Stimulated activated memory B cell treated with anti-CD40 and anti-IgM and Interleukin-4, amounts not matched to agents 10 μg/mL and 1 μg/mL and 100 μg/mL, for 72 hours (primary cell): ENCODE data around the gene SLC11A1.

ENCODE experiments used
- ATAC-seq: fragments of 150-1000 bp; cut with Tn5 transposase; 2 replicates; pipeline ENCODE4 v1.10.0; 2021
- H3K27ac Mint-ChIP-seq: one replicate; pipeline ENCODE4 v1.8.0; 2022; ENCODE audit warnings: mild to moderate bottlenecking, mixed read lengths
- H3K27me3 Mint-ChIP-seq: one replicate; pipeline ENCODE4 v1.8.0; 2022; ENCODE audit warnings: mixed read lengths
- H3K36me3 Mint-ChIP-seq: one replicate; pipeline ENCODE4 v1.8.0; 2022; ENCODE audit warnings: mixed read lengths
- H3K4me1 Mint-ChIP-seq: one replicate; pipeline ENCODE4 v1.8.0; 2022; ENCODE audit warnings: mixed read lengths
- H3K4me3 Mint-ChIP-seq: one replicate; pipeline ENCODE4 v1.8.0; 2022; ENCODE audit warnings: mild to moderate bottlenecking, moderate library complexity, mixed read lengths
- H3K9me3 Mint-ChIP-seq: one replicate; pipeline ENCODE4 v1.8.0; 2022; ENCODE audit warnings: mixed read lengths

SLC11A1 gene

DNA sequence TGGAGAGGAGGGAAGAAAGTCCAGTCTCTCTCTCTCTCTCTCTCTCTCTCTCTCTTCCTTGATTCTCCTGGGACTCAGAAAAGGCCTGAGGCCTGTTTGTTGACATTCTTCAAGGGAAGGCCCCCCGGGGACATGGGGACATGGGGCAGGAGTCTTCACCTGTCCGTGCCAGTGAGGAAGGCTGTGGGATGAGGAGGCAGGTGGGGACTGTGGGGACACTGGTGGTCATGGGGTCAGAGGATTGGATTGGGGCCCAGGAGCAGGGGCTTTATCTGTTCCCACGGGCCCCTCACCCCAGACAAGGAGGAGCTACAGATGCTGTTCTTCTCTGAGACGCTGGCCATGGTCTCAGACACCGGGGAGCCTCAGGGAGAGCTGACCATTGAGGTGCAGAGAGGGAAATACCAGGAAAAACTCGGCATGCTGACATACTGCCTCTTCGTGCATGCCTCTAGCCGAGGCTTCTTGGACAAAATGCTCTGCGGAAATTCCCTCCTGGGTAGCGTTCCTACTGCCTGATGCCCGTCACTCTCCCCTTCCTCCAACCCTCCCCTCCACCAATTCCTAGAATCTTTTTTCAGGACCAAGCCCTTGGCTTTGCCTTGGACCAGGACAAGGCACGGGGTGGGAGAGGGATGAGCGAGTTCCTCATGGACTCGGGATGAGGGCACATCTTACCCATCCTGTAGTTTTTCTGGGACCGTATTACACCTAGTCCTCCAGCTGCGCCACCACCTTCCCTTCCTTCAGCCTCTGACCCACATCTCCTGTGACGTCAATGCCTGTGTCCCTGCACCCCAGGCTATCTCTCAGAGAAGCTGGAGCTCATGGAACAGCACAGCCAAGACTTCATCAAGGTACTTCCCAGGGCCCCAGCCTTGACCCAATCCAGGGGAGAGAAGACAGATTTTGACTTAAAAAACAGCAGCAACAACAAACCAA is 24.6 kb upstream of the SLC11A1 start:
- no peaks in the 10 kb centered on the region for H3K36me3 Mint-ChIP-seq
- peaks cover 17% of the 10 kb centered on the region for H3K4me1 Mint-ChIP-seq
- H3K27ac Mint-ChIP-seq = no peak overlapping the region
- ATAC-seq = no peak
- no peaks in the 10 kb centered on the region for H3K27me3 Mint-ChIP-seq
- no peaks in the 10 kb centered on the region for H3K9me3 Mint-ChIP-seq
- no peak overlapping the region for H3K4me3 Mint-ChIP-seq

DNA sequence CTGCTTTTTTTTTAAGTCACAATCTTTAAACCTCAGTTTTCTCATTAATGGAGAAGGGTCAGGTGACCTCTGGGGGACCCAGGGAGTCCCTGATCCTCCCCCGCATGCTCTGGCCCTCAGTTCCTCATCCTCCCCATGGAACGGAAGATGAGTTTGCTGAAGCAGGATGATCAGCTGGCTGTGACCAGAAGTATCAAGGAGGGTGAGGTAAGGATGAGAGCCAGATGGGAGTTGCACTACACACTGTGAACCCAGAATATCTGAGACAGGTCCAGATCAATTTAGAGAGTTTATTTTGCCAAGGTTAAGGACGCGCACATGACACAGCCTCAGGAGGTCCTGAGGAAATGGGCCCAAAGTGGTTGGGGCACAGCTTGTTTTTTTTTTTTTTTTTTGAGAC is 21.6 kb upstream of the SLC11A1 start:
- Mint-ChIP-seq H3K27ac (no peak overlapping the region), H3K9me3 (no peaks in the 10 kb centered on the region), H3K27me3 (no peaks in the 10 kb centered on the region), H3K4me3 (no peak overlapping the region), H3K4me1 (peaks cover 23% of the 10 kb centered on the region), H3K36me3 (no peaks in the 10 kb centered on the region)
- no peak for ATAC-seq

DNA sequence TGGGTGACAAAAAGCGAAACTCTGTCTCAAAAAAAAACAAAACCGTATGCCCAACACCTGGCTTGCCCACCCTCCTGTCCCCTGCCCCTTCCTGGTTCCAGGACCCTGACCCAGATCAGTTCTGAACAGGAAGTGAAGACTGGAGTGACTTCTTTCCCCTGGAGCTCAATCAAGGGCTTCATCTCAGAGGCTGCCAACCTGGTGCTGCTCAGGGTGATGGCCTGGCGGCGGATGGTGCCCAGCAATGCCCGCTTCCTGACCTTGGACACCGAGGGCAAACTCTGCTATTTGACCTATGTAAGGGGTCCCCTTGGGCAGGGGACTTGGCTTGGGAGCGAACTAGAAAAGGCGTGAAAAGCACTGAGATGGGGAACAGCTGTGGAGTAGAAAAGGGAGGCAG is 19.5 kb upstream of the SLC11A1 start:
- Mint-ChIP-seq H3K27ac (no peak overlapping the region), H3K4me1 (peaks cover 17% of the 10 kb centered on the region), H3K36me3 (no peaks in the 10 kb centered on the region), H3K4me3 (no peak overlapping the region), H3K27me3 (no peaks in the 10 kb centered on the region), H3K9me3 (no peaks in the 10 kb centered on the region)
- ATAC-seq = peak; percentile 17

DNA sequence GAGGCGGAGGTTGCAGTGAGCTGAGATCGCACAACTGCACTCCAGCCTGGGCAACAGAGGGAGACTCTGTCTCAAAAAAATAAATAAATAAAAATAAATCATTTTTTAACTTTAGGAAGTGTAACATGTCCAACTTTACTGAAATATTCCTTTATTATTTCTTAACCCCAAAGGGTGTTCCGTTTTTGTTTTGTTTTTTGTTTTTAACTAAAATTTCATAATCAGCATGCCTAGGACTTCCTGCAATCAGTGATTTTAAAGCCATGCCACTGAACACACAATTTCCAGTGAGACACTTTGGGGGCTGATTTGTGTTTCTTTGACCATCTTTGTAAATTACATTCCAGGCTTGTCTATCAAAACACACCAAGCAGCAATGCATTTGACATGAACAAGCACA is 18.3 kb upstream of the SLC11A1 start:
- H3K27ac Mint-ChIP-seq = no peak overlapping the region
- H3K27me3 Mint-ChIP-seq = no peaks in the 10 kb centered on the region
- ATAC-seq = no peak
- no peaks in the 10 kb centered on the region for H3K9me3 Mint-ChIP-seq
- H3K4me3 Mint-ChIP-seq = no peak overlapping the region
- peaks cover 24% of the 10 kb centered on the region for H3K4me1 Mint-ChIP-seq
- H3K36me3 Mint-ChIP-seq = no peaks in the 10 kb centered on the region

DNA sequence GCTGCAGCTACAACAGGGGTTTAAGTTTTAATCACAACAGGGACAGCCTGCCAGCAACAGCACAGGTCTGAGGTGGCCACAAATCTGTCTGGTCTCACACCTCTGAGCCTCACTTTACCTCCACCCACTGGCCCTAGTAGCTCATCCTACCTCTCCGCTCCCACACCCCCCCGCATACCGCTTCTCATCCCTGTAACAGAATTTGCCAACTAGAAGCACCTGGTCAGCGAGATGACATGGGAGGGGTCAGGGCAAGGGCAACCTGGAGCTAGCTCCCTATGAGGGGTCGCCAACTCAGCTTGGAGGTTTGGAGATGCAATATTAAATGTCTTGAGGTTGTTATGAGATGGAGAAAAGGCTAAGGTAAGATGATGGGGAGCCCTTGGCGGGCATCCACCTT is 17.9 kb upstream of the SLC11A1 start:
- Mint-ChIP-seq H3K4me3 (no peak overlapping the region), H3K27ac (no peak overlapping the region), H3K27me3 (no peaks in the 10 kb centered on the region), H3K9me3 (no peaks in the 10 kb centered on the region), H3K4me1 (peaks cover 26% of the 10 kb centered on the region), H3K36me3 (no peaks in the 10 kb centered on the region)
- ATAC-seq = no peak

DNA sequence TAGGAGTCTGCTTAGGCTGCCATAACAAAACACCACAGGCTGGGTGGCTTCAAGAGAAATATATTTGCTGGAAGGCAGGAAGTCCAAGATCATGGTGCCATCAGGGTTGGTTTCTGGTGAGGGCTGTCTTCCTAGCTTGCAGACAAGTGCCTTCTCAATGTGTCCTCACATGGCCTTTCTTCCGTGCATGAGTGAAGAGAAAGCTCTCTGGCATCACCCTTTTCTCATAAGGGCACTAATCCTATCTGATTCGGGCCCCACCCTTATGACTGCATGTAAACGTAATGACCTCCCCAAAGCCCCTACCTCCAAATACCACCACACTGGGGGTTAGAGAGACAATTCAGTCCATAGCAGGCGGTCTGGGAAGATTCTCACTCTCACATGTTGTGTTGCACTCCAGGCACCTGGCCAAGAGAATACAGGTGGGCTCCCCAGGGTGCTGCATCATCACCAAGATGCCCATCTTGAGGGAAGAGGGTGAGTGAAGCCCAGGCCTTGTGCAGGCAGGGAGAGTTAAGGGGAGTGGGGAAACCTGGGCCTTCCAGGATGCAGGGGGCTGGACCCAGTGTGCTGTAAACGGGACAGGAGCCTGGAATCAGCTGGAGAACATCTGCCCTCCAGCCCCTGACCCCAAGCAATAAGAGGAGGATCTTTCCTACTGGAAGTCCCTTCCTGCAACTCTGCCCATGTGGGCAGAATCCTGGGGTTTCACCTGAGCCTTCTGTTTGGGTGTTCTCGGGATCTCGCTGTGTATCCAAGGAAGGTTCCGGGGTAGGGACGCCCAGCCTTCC is 15.3 kb upstream of the SLC11A1 start:
- Mint-ChIP-seq H3K4me1 (peaks cover 40% of the 10 kb centered on the region), H3K4me3 (peak overlapping the region; percentile 81), H3K36me3 (no peaks in the 10 kb centered on the region), H3K27ac (peak overlapping the region; percentile 81), H3K9me3 (no peaks in the 10 kb centered on the region), H3K27me3 (no peaks in the 10 kb centered on the region)
- ATAC-seq = no peak

DNA sequence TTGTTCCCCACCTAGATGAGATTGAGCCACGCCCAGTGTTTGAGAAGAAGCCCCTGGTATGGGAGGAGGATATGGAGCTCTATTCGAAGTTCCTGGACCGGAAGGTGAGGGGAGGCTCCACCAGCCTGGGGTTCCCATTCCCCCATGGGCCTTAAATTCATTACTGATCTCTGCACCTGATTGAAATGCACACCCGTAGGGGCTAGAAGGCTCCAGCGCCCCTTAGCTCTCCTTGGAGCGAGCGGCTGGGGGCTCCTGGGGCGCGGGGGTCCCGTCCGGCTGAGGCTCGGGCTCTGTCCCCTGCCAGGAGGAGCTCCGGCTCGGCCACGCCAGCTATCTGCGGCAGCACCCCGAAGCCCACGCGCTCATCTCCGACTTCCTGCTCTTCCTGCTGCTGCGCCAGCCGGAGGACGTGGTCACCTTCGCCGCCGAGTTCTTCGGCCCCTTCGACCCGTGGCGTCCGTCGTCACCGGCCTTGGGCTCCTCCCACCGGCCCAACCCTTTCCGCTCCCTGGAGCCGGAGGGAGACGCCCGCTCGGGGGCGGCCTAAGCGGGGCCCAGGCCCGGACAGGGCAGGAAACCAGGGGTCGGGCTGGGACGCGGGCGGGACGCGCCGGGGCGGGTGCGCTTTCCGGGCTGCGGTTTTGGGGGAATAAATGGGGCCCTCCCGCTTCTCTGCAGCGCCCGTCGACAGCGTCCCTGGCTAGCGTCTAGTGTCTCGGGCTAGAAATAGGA is 14.5 kb upstream of the SLC11A1 start:
- peak overlapping the region; percentile 81 for H3K27ac Mint-ChIP-seq
- H3K4me3 Mint-ChIP-seq = peak overlapping the region; percentile 81
- peak; percentile 94 for ATAC-seq
- no peaks in the 10 kb centered on the region for H3K9me3 Mint-ChIP-seq
- peaks cover 38% of the 10 kb centered on the region for H3K4me1 Mint-ChIP-seq
- H3K36me3 Mint-ChIP-seq = no peaks in the 10 kb centered on the region
- no peaks in the 10 kb centered on the region for H3K27me3 Mint-ChIP-seq

DNA sequence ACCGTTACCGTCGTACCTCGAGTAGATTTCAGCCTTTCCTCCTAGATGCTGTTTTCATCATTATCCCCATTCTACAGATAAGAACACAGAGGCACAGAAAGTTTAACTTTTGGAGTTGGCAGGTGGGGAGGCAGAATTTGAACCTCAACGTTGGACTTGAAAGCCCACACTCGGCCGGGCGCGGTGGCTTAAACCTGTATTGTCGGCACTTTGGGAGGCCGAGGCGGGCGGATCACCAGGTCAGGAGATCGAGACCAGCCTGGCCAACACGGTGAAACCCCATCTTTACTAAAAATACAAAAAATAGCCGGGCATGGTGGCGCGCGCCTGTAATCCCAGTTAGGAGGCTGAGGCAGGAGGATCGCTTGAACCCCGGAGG is 13.9 kb upstream of the SLC11A1 start:
- H3K36me3 Mint-ChIP-seq = no peaks in the 10 kb centered on the region
- peaks cover 33% of the 10 kb centered on the region for H3K4me1 Mint-ChIP-seq
- peak overlapping the region; percentile 81 for H3K4me3 Mint-ChIP-seq
- H3K27ac Mint-ChIP-seq = peak overlapping the region; percentile 81
- H3K9me3 Mint-ChIP-seq = no peaks in the 10 kb centered on the region
- no peak for ATAC-seq
- H3K27me3 Mint-ChIP-seq = no peaks in the 10 kb centered on the region

DNA sequence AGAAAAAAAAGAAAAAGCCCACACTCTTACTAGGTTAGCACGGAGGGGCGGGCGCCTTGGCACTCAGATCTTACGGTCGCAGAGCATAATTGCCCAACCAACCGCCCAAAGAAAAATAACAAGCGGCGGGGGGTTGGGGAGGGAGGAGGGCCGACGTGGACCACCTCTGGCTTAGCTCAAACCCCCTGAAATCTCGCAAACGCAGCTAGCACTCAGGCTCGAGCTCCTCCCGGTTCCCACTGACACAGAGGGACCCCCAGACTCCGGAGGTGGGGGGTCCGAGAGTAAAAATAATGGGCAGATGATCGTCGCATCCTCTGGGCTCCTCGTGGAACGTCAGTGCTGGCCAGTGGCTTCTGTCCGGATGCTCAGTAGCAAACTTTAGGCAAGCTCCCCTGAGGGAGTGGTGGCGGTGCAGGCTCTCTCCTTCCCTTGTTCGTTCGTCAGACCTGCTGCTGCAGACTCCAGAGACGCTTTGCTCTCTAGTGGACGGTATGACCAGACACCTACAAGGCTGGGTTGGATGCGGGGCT is 13.4 kb upstream of the SLC11A1 start:
- Mint-ChIP-seq H3K36me3 (no peaks in the 10 kb centered on the region), H3K27ac (peak overlapping the region; percentile 81), H3K4me3 (peak overlapping the region; percentile 81), H3K9me3 (no peaks in the 10 kb centered on the region), H3K4me1 (peaks cover 33% of the 10 kb centered on the region), H3K27me3 (no peaks in the 10 kb centered on the region)
- ATAC-seq = no peak

DNA sequence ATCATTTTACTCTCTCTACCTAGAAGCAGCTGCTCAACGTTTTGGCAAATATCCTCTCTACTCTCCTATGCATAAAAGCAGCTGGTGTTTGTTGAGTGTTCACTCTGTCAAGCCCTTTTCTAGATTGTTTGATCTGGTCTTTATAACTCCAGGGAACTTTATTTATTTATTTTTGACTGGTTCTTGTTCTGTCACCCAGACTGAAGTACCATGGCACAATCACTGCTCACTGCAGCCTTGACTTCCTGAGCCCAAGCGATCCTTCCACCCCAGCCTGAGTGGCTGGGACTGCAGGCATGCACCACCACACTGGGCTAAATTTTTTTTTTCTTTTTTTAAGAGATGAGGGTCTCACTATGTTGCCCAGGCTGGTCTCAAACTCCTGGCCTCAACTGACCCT is 12.7 kb upstream of the SLC11A1 start:
- no peak overlapping the region for H3K4me3 Mint-ChIP-seq
- no peaks in the 10 kb centered on the region for H3K27me3 Mint-ChIP-seq
- H3K36me3 Mint-ChIP-seq = no peaks in the 10 kb centered on the region
- peak overlapping the region; percentile 20 for H3K27ac Mint-ChIP-seq
- H3K4me1 Mint-ChIP-seq = peaks cover 33% of the 10 kb centered on the region
- ATAC-seq = no peak
- H3K9me3 Mint-ChIP-seq = no peaks in the 10 kb centered on the region

DNA sequence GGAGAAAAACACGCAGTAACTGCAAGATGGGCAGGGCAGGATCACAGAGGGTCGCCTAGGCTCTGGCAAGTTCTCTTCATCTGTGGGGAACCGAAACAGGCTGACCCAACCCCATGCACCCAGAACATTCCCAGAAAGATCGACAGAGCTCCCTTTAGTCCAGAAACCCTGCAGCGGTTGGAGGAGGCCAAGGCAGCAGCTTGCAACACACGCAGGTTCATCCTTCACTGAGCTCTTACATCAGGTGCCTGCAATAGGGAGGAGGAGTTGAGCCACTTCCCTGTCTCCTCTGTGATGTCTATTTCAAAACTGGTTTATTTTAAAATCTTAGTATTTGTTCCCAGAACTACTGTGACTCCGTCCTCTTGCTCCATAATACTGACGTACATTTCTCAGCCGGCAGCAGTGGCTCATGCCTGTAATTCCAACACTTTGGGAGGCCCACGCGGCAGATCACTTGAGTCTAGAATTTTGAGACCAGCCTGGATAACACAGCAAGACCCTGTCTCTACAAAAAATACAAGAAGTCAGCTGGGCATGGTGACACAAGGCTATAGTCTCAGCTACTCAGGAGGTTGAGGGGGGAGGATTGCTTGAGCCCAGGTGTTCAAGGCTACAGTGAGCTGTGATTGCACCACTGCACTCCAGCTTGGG is 11.5 kb upstream of the SLC11A1 start:
- Mint-ChIP-seq H3K9me3 (no peaks in the 10 kb centered on the region), H3K27me3 (no peaks in the 10 kb centered on the region), H3K4me3 (no peak overlapping the region), H3K27ac (peak overlapping the region; percentile 20), H3K4me1 (peaks cover 33% of the 10 kb centered on the region), H3K36me3 (no peaks in the 10 kb centered on the region)
- no peak for ATAC-seq

DNA sequence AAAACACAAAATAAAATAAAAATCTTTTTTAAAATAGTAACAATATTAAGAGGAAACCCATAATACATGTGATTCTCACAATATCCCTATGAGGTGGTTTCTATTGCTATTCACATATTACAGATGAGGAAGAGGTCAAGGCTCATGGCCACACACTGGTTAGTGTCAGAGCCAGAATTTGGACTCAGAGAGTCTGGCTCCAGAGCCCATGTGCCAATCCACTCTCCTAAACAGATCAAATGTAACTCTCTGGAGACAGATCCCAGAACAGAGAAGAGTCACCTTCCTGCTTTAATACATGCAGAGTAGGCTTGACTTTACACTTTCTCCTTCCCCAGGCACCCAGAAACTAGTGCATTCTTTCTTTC is 10.1 kb upstream of the SLC11A1 start:
- H3K9me3 Mint-ChIP-seq = no peaks in the 10 kb centered on the region
- no peaks in the 10 kb centered on the region for H3K36me3 Mint-ChIP-seq
- no peak for ATAC-seq
- no peaks in the 10 kb centered on the region for H3K27me3 Mint-ChIP-seq
- H3K4me3 Mint-ChIP-seq = no peak overlapping the region
- peaks cover 33% of the 10 kb centered on the region for H3K4me1 Mint-ChIP-seq
- H3K27ac Mint-ChIP-seq = no peak overlapping the region

DNA sequence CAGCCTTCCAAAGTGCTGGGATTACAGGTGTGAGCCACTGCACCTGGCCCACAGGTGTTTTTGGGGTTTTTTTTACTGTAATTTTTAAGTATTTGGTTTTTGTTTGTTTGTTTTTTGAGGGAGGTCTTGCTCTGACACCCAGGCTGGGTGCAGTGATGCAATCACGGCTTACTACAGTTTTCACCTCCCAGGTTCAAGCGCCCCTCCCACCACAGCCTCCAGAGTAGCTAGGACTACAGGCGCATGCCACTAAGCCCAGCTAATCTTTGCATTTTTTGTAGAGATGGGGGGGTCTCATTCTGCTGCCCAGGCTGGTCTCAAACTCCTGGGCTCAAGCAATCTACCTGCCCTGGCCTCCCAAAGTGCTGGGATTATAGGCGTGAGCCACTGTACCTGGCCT is 7.3 kb upstream of the SLC11A1 start:
- H3K27me3 Mint-ChIP-seq = no peaks in the 10 kb centered on the region
- H3K27ac Mint-ChIP-seq = no peak overlapping the region
- H3K4me1 Mint-ChIP-seq = peaks cover 16% of the 10 kb centered on the region
- H3K9me3 Mint-ChIP-seq = no peaks in the 10 kb centered on the region
- no peak for ATAC-seq
- no peaks in the 10 kb centered on the region for H3K36me3 Mint-ChIP-seq
- H3K4me3 Mint-ChIP-seq = no peak overlapping the region

DNA sequence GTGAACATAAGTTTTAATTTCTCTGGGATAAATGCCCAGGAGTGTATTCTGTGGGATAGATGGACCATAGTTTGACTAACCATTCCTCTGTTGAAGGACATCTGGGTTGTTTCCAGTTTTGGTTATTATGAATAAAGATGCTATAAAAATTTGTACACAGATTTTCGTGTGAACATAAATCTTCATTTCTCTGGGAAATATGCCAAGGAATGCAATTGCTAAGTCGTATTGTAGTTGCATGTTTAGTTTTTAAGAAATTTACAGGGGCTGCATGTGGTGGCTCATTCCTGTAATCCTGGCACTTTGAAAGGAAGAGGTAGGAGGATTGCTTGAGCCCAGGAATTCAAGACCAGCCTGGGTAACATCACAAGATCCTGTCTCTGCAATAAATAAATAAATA is 6.9 kb upstream of the SLC11A1 start:
- H3K9me3 Mint-ChIP-seq = no peaks in the 10 kb centered on the region
- H3K4me1 Mint-ChIP-seq = peaks cover 12% of the 10 kb centered on the region
- no peak overlapping the region for H3K27ac Mint-ChIP-seq
- H3K4me3 Mint-ChIP-seq = no peak overlapping the region
- no peak for ATAC-seq
- no peaks in the 10 kb centered on the region for H3K27me3 Mint-ChIP-seq
- no peaks in the 10 kb centered on the region for H3K36me3 Mint-ChIP-seq

DNA sequence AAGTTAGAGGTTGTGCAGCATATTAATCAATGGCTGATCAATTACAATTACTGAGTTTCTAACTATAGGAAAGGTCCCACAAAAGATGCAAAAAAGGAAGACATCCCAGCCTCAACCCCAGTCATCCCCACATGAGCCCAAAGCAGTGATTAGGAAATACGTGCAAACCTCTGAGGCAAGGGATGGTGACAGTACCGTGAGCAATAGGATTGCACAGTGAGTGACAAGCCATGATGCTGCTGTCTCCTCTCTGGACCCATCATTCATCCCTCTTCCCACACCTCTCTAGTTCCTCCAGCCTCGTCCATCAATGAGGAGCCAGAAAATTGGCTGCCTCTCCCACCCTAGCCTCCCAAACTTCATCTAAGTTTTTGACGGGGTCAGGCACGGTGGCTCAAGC is 4.0 kb upstream of the SLC11A1 start:
- H3K36me3 Mint-ChIP-seq = no peaks in the 10 kb centered on the region
- H3K4me3 Mint-ChIP-seq = no peak overlapping the region
- no peaks in the 10 kb centered on the region for H3K9me3 Mint-ChIP-seq
- H3K27me3 Mint-ChIP-seq = no peaks in the 10 kb centered on the region
- H3K27ac Mint-ChIP-seq = no peak overlapping the region
- ATAC-seq = no peak
- peaks cover 11% of the 10 kb centered on the region for H3K4me1 Mint-ChIP-seq
